Neuronal stem cell (in vitro differentiated cells): ENCODE data around the gene KRT35.

Source experiments
- DNase-seq: peaks from one replicate; pipeline ENCODE4 v3.0.0-alpha.2; 2013; ENCODE audit warnings: low spot score
- H2AFZ ChIP-seq: one replicate; pipeline ENCODE4 v1.6.1; 2013; ENCODE audit warnings: mild to moderate bottlenecking, low read length, inconsistent platforms
- H2AK5ac ChIP-seq: 2 replicates; pipeline ENCODE4 v1.6.1; 2013; ENCODE audit warnings: low read depth, mild to moderate bottlenecking, inconsistent platforms, low read length, moderate library complexity, mixed read lengths
- H2BK120ac ChIP-seq: 2 replicates; pipeline ENCODE4 v1.6.1; 2013; ENCODE audit warnings: low read depth, mild to moderate bottlenecking, inconsistent platforms, low read length, moderate library complexity, mixed read lengths
- H2BK12ac ChIP-seq: one replicate; pipeline ENCODE4 v1.6.1; 2013; ENCODE audit warnings: low read length, inconsistent platforms
- H2BK15ac ChIP-seq: 2 replicates; pipeline ENCODE4 v1.6.1; 2013; ENCODE audit warnings: mild to moderate bottlenecking, low read length, inconsistent platforms, mixed read lengths
- H2BK5ac ChIP-seq: one replicate; pipeline ENCODE4 v1.6.1; 2013; ENCODE audit warnings: inconsistent platforms, mild to moderate bottlenecking, low read length, moderate library complexity
- H3K14ac ChIP-seq: one replicate; pipeline ENCODE4 v1.6.1; 2013; ENCODE audit warnings: low read length, inconsistent platforms
- H3K18ac ChIP-seq: 2 replicates; pipeline ENCODE4 v1.6.1; 2013; ENCODE audit warnings: low read length, inconsistent platforms
- H3K23ac ChIP-seq: 2 replicates; pipeline ENCODE4 v1.6.1; 2013; ENCODE audit warnings: low read depth, mild to moderate bottlenecking, mixed read lengths, low read length, inconsistent platforms; ENCODE audit not compliant: poor library complexity
- H3K27ac ChIP-seq: replicated peaks from 3 replicates; pipeline ENCODE4 v1.5.1; 2013; ENCODE audit warnings: low read length, inconsistent platforms
- H3K27me3 ChIP-seq, 3 experiments: 2 replicates each; pipeline ENCODE4 v1.6.1; 2013; ENCODE audit warnings: low read length in 3 of 3, mild to moderate bottlenecking in 2 of 3, inconsistent platforms in 1 of 3, low read depth in 1 of 3, mixed read lengths in 1 of 3, moderate library complexity in 1 of 3; ENCODE audit not compliant: control insufficient read depth in 3 of 3, insufficient read depth in 3 of 3
- H3K36me3 ChIP-seq, 2 donors: replicated peaks in 1 of 2; 2 replicates each; pipeline ENCODE4 v1.6.1; 2013; ENCODE audit warnings: low read length in 2 of 2; ENCODE audit not compliant: control insufficient read depth in 2 of 2, insufficient read depth in 2 of 2
- H3K4ac ChIP-seq: 2 replicates; pipeline ENCODE4 v1.6.1; 2013; ENCODE audit warnings: inconsistent platforms, mild to moderate bottlenecking, low read length, moderate library complexity
- H3K4me1 ChIP-seq, 2 donors: 1 replicate in 1 of 2; 2 replicates in 1 of 2; pipeline ENCODE4 v1.6.1; 2013; ENCODE audit warnings: low read length in 2 of 2, low read depth in 1 of 2; ENCODE audit not compliant: control insufficient read depth in 2 of 2, insufficient read depth in 1 of 2
- H3K4me2 ChIP-seq: one replicate; pipeline ENCODE4 v1.6.1; 2013; ENCODE audit warnings: mild to moderate bottlenecking, low read length, inconsistent platforms; ENCODE audit not compliant: insufficient read depth, poor library complexity, severe bottlenecking
- H3K4me3 ChIP-seq, 2 donors: 2 replicates each; pipeline ENCODE4 v1.5.1; 2013; ENCODE audit warnings: low read length in 2 of 2, mild to moderate bottlenecking in 2 of 2, inconsistent platforms in 1 of 2, moderate library complexity in 1 of 2
- H3K79me1 ChIP-seq: one replicate; pipeline ENCODE4 v1.6.1; 2013; ENCODE audit warnings: low read depth, mild to moderate bottlenecking, inconsistent platforms, low read length, moderate library complexity
- H3K9ac ChIP-seq: one replicate; pipeline ENCODE4 v1.6.1; 2013; ENCODE audit warnings: mild to moderate bottlenecking, low read depth, low read length, inconsistent platforms; ENCODE audit not compliant: poor library complexity
- H3K9me3 ChIP-seq, 2 donors: replicated peaks in 1 of 2; 2 replicates each; pipeline versions ENCODE3 to v1.6.1; 2013; ENCODE audit warnings: low read length in 2 of 2, mild to moderate bottlenecking in 2 of 2, inconsistent platforms in 1 of 2, low read depth in 1 of 2, mixed read lengths in 1 of 2, moderate library complexity in 1 of 2; ENCODE audit not compliant: control insufficient read depth in 2 of 2, insufficient read depth in 1 of 2
- H4K8ac ChIP-seq: one replicate; pipeline ENCODE4 v1.6.1; 2013; ENCODE audit warnings: low read depth, mild to moderate bottlenecking, inconsistent platforms, low read length, moderate library complexity
- H4K91ac ChIP-seq: one replicate; pipeline ENCODE4 v1.6.1; 2013; ENCODE audit warnings: low read length, low read depth, mild to moderate bottlenecking, inconsistent platforms; ENCODE audit not compliant: poor library complexity
- WGBS, 2 donors: extraction: QIAGEN DNeasy Blood & Tissue Kit; methylation state at CpG; one replicate each; pipeline ENCODE4 v1.1.7; 2013; ENCODE audit warnings: missing lambda C conversion rate in 2 of 2, mixed read lengths in 1 of 2; ENCODE audit not compliant: insufficient read length in 2 of 2, insufficient replicate concordance in 1 of 2; ENCODE audit errors: extremely low coverage in 2 of 2; 5-methylcytosine and 5-hydroxymethylcytosine counted together

KRT35 gene

DNA sequence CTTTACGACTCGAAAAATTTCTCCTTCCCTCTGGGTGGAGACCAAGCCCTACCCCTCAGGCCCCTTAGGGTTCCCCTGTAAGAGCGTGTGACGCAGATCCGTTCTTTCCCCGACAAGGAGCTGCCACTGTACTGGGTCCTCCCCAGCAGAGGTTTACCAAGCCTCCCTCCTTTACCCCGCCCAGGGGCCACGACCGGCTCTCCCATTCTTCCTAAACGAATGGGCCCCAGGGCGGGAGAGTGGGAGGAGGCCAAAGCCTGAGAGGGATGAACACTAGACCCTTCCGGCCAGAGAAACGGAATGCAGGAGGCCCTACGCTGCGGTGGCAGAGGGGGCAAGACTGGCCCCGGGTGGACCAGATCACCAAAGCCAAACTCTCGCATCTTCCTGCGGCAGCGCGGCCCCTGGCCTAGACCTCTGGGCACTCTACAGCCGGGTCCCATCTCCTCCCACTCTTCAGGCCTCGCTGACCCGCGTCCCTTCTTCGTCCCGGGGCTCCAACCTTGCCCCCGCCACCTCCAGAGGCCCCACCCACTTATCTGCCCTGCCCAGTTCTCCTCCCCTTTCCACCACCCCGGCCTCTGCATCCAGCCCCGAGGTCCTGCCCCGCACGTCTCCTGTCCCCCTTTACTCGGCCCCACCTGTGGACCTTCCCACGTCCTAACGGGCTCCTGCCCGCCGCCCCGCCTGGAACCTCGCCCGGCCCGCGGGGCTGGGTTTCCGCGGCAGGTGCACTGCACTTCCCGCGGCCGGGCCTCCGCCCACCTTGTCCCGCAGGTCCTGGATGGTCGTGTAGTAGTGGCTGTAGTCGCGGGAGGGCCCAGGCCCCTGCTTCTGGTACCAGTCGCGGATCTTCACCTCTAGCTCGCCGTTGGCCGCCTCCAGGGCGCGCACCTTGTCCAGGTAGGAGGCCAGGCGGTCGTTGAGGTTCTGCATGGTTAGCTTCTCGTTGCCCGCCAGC is 46.4 kb upstream of the KRT35 start:
- peak; percentile 26 for DNase-seq
- H4K91ac ChIP-seq: peak overlapping the region; percentile 95
- H4K8ac ChIP-seq: peak overlapping the region; percentile 93
- H2BK15ac ChIP-seq: peak overlapping the region; percentile 99
- H3K23ac ChIP-seq: peak overlapping the region; percentile 99
- peak overlapping the region; percentile 94 for H3K4ac ChIP-seq
- peaks cover 0 to 19% of the 10 kb centered on the region in 2 donors for H3K4me1 ChIP-seq
- H2AK5ac ChIP-seq: peak overlapping the region; percentile 99
- H2BK12ac ChIP-seq: peak overlapping the region; percentile 88
- H3K27me3 ChIP-seq: peaks cover 0 to 77% (median 0%) of the 10 kb centered on the region in 3 experiments
- peak overlapping the region; percentile 87 for H3K4me2 ChIP-seq
- H3K9me3 ChIP-seq: no peaks in the 10 kb centered on the region
- H2BK5ac ChIP-seq: peak overlapping the region; percentile 97
- WGBS, 2 donors: no CpG with 5 or more reads among the region's 62 CpGs
- peaks cover 0 to 22% of the 10 kb centered on the region in 2 donors for H3K36me3 ChIP-seq
- H3K79me1 ChIP-seq: peaks cover 5% of the 10 kb centered on the region
- peak overlapping the region; percentile 99 for H3K18ac ChIP-seq
- peak overlapping the region; percentile 97 for H2BK120ac ChIP-seq
- peak overlapping the region in 1 of 2 donors; percentile 94 for H3K4me3 ChIP-seq
- H3K14ac ChIP-seq: peak overlapping the region; percentile 100
- peak overlapping the region; percentile 61 for H2AFZ ChIP-seq
- peak overlapping the region; percentile 99 for H3K9ac ChIP-seq
- H3K27ac ChIP-seq: peak overlapping the region; percentile 69

DNA sequence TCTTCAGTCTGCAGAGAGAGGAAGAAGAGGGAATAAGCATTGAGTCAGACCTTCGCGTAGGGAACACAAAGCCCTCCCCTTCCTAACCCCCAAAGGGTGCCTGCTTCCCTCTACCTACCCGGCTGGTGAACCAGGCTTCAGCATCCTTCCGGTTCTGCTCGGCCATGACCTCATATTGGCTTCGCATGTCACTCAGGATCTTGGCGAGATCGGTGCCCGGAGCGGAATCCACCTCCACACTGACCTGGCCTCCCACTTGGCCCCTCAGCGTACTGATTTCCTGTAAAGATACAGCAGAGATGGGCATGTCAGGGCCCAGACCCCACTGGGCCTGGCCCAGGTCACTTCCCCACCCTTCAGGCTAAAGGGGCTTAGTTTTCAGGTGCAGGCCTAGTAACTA is 43.3 kb upstream of the KRT35 start:
- DNase-seq: no peak
- H4K8ac ChIP-seq: no peak overlapping the region

DNA sequence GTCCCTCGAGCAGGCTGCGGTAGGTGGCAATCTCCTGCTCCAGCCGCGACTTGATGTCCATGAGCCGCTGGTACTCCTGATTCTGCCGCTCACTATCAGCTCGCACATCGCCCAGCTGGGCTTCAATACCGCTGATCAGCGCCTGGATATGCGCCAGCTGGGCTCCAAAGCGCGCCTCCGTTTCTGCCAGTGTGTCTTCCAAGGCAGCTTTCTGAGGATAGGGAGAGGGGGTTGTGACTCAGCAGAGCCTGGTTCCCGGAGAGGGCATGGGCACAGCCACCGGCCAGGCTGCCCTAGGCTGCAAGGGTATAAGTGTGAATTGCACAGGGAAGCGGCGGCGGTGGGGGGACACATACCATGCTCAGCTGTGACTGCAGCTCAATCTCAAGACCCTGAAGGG is 42.8 kb upstream of the KRT35 start:
- Histone ChIP-seq H2BK5ac (no peak overlapping the region), H3K14ac (no peak overlapping the region), H2BK120ac (peak overlapping the region; percentile 35), H2AK5ac (no peak overlapping the region), H4K91ac (no peak overlapping the region), H3K4me2 (no peak overlapping the region), H2BK12ac (no peak overlapping the region), H3K27me3 (peaks cover 0 to 45% (median 0%) of the 10 kb centered on the region in 3 experiments), H3K4me1 (peaks cover 0 to 8% of the 10 kb centered on the region in 2 donors), H2AFZ (no peak overlapping the region), H3K36me3 (peaks cover 0 to 22% of the 10 kb centered on the region in 2 donors), H3K23ac (peak overlapping the region; percentile 66), H3K9ac (no peak overlapping the region), H3K79me1 (peaks cover 5% of the 10 kb centered on the region), H4K8ac (no peak overlapping the region), H3K18ac (no peak overlapping the region), H3K27ac (no peak overlapping the region), H3K4me3 (no peak overlapping the region), H3K9me3 (no peaks in the 10 kb centered on the region), H3K4ac (no peak overlapping the region), H2BK15ac (no peak overlapping the region)
- DNase-seq: no peak
- no CpG with 5 or more reads among the region's 19 CpGs for WGBS, 2 donors

More for the DNA sequence above, 43.3 kb upstream of the KRT35 start:
- Histone ChIP-seq H3K18ac (no peak overlapping the region), H4K91ac (no peak overlapping the region), H3K79me1 (peaks cover 5% of the 10 kb centered on the region), H2BK12ac (no peak overlapping the region), H2AK5ac (no peak overlapping the region), H3K36me3 (peaks cover 0 to 22% of the 10 kb centered on the region in 2 donors), H3K4ac (no peak overlapping the region), H2AFZ (no peak overlapping the region), H2BK15ac (no peak overlapping the region), H3K27me3 (peaks cover 0 to 49% (median 0%) of the 10 kb centered on the region in 3 experiments), H2BK120ac (no peak overlapping the region), H3K4me1 (peaks cover 0 to 12% of the 10 kb centered on the region in 2 donors), H3K9me3 (no peaks in the 10 kb centered on the region), H3K14ac (no peak overlapping the region), H3K27ac (no peak overlapping the region), H3K4me2 (no peak overlapping the region), H2BK5ac (no peak overlapping the region), H3K9ac (no peak overlapping the region), H3K4me3 (no peak overlapping the region), H3K23ac (peak overlapping the region; percentile 46)
- no CpG with 5 or more reads among the region's 11 CpGs for WGBS, 2 donors

DNA sequence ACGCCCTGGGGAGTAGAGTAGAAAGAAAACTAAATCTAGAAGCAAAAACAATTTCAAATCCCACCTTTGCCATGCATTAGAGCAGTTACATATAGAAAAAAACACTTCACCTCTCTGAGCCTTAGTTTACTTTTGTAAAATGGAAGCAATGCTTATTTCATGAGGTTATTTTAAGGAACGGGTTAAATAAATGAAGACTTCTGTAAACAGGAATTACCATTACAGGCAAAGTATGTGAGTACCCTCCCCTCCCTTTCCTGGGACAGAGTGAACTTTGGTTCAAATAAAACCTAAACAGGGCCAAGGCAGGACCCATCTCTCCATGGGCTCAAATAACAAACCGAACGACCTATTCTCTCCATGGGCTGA is 42.3 kb upstream of the KRT35 start:
- H3K4me3 ChIP-seq: no peak overlapping the region
- no peak overlapping the region for H3K9ac ChIP-seq
- H2BK12ac ChIP-seq: no peak overlapping the region
- peaks cover 0 to 40% (median 0%) of the 10 kb centered on the region in 3 experiments for H3K27me3 ChIP-seq
- no peak overlapping the region for H3K4ac ChIP-seq
- H3K9me3 ChIP-seq: no peaks in the 10 kb centered on the region
- H2AFZ ChIP-seq: no peak overlapping the region
- H2AK5ac ChIP-seq: no peak overlapping the region
- H2BK15ac ChIP-seq: no peak overlapping the region
- H3K14ac ChIP-seq: no peak overlapping the region
- no peak overlapping the region for H2BK120ac ChIP-seq
- no peak overlapping the region for H3K23ac ChIP-seq
- H3K18ac ChIP-seq: no peak overlapping the region
- H2BK5ac ChIP-seq: no peak overlapping the region
- no peak overlapping the region for H3K27ac ChIP-seq
- peaks cover 0 to 22% of the 10 kb centered on the region in 2 donors for H3K36me3 ChIP-seq
- peaks cover 5% of the 10 kb centered on the region for H3K79me1 ChIP-seq
- H4K91ac ChIP-seq: no peak overlapping the region
- peaks cover 0 to 5% of the 10 kb centered on the region in 2 donors for H3K4me1 ChIP-seq
- DNase-seq: no peak
- H3K4me2 ChIP-seq: no peak overlapping the region
- no CpG with 5 or more reads among the region's 4 CpGs for WGBS, 2 donors
- no peak overlapping the region for H4K8ac ChIP-seq
